HCT116 (cell line): ENCODE data around the gene AXDND1. TPM values are rescaled to one million over a fixed set of nuclear protein-coding genes. Genes with fewer than 3 reads are reported as not detected.

ENCODE experiments used
- ATAC-seq: fragments of 200-7000 bp; cut with Tn5 transposase; 2 replicates; pipeline ENCODE4 v1.9.1; 2020; ENCODE audit warnings: mild to moderate bottlenecking, moderate library complexity
- BruUV-seq: library from RNA; stranded (reverse); fragments of 400-500 nt; replicated peaks from 2 replicates; lab custom pipeline; 2021; lab: Mats Ljungman, UMichigan
- CTCF ChIA-PET: fragments of 300-600 bp; sonication (Branson Sonifier 250); formaldehyde crosslinking; loops from one replicate; lab custom pipeline; 2021; ENCODE audit warnings: antibody characterized with exemption; lab: Charles Lee
- POLR2A ChIA-PET: fragments of 300-600, 350-600 bp; sonication (Branson Sonifier 250); formaldehyde crosslinking; loops from one replicate; lab custom pipeline; 2021; ENCODE audit warnings: antibody characterized with exemption; lab: Charles Lee
- RAD21 ChIA-PET, 2 experiments: fragments of 300-600 bp; sonication (Branson Sonifier 250); formaldehyde crosslinking; loops; one replicate each; lab custom pipeline; 2023; ENCODE audit warnings: low total read pairs in 2 of 2; ENCODE audit not compliant: uncharacterized antibody in 2 of 2, unreplicated experiment in 2 of 2, low non-redundant PET in 1 of 2; lab: Charles Lee
- DNase-seq: peaks from one replicate; pipeline ENCODE4 v3.0.0-alpha.2; 2010; ENCODE audit warnings: low read depth, low spot score
- H2AFZ ChIP-seq: fragments of 200-600 bp; shearing (Covaris generic), sonication (generic); 2 replicates; pipeline ENCODE4 v1.6.1; 2017; ENCODE audit warnings: low read depth, mixed run types, mixed read lengths, antibody characterized with exemption, low read length; ENCODE audit not compliant: poor library complexity, severe bottlenecking
- H3K27ac ChIP-seq: 2 replicates; pipeline ENCODE4 v1.5.1; 2012; ENCODE audit warnings: low read depth, low read length
- H3K27me3 ChIP-seq: fragments of 200-600 bp; sonication (generic); 2 replicates; pipeline ENCODE4 v1.6.1; 2016; ENCODE audit warnings: mixed run types, low read length, mixed read lengths; ENCODE audit not compliant: insufficient read depth
- H3K36me3 ChIP-seq, 2 experiments: fragments of 200-500 bp in 1 of 2; fragments of 200-600 bp in 1 of 2; sonication (Bioruptor generic) in 1 of 2; sonication (generic) in 1 of 2; 2 replicates each; pipeline versions ENCODE4 v1.5.1 to v1.6.1; 2014 to 2016; ENCODE audit warnings: low read length in 2 of 2, inconsistent platforms in 1 of 2, mixed read lengths in 1 of 2, mixed run types in 1 of 2; ENCODE audit not compliant: insufficient read depth in 2 of 2, control insufficient read depth in 1 of 2
- H3K4me1 ChIP-seq, 2 experiments: fragments of 200-600 bp in 1 of 2; sonication (generic) in 1 of 2; 2 replicates each; pipeline versions ENCODE4 v1.5.1 to v1.6.1; 2012 to 2017; ENCODE audit warnings: low read length in 2 of 2, inconsistent platforms in 1 of 2, mild to moderate bottlenecking in 1 of 2, mixed read lengths in 1 of 2, mixed run types in 1 of 2, moderate library complexity in 1 of 2; ENCODE audit not compliant: insufficient read depth in 2 of 2, control insufficient read depth in 1 of 2
- H3K4me2 ChIP-seq: fragments of 200-600 bp; sonication (generic); 2 replicates; pipeline ENCODE4 v1.6.1; 2017; ENCODE audit warnings: mixed run types, low read length, mixed read lengths
- H3K4me3 ChIP-seq, 2 experiments: fragments of 200-600 bp in 1 of 2; sonication (generic) in 1 of 2; replicated peaks in 1 of 2; 2 replicates each; pipeline ENCODE4 v1.5.1; 2011 to 2016; ENCODE audit warnings: low read length in 2 of 2, control low read depth in 1 of 2, low read depth in 1 of 2, mild to moderate bottlenecking in 1 of 2, mixed read lengths in 1 of 2, mixed run types in 1 of 2
- H3K79me2 ChIP-seq: fragments of 200-600 bp; sonication (generic); 2 replicates; pipeline ENCODE4 v1.6.1; 2017; ENCODE audit warnings: mild to moderate bottlenecking, mixed run types, low read length, moderate library complexity, mixed read lengths; ENCODE audit not compliant: insufficient read depth
- H3K9ac ChIP-seq: fragments of 200-600 bp; sonication (generic); 2 replicates; pipeline ENCODE4 v1.6.1; 2016; ENCODE audit warnings: low read length, mixed read lengths
- H3K9me2 ChIP-seq: fragments of 200-600 bp; sonication (generic), shearing (Covaris generic); 2 replicates; pipeline ENCODE4 v1.6.1; 2017; ENCODE audit warnings: mixed run types, mild to moderate bottlenecking, moderate library complexity; ENCODE audit not compliant: insufficient read depth
- H3K9me3 ChIP-seq, 2 experiments: fragments of 200-500 bp in 1 of 2; fragments of 200-600 bp in 1 of 2; sonication (Bioruptor generic) in 1 of 2; sonication (generic) in 1 of 2; 2 replicates each; pipeline ENCODE4 v1.6.1; 2014 to 2017; ENCODE audit warnings: low read length in 2 of 2, mixed read lengths in 2 of 2, inconsistent platforms in 1 of 2, low read depth in 1 of 2, mild to moderate bottlenecking in 1 of 2, mixed run types in 1 of 2, moderate library complexity in 1 of 2; ENCODE audit not compliant: control insufficient read depth in 1 of 2, insufficient read depth in 1 of 2
- H4K20me1 ChIP-seq: fragments of 200-600 bp; sonication (generic), shearing (Covaris generic); 2 replicates; pipeline ENCODE4 v1.6.1; 2017; ENCODE audit warnings: mixed run types, mild to moderate bottlenecking, moderate library complexity; ENCODE audit not compliant: insufficient read depth
- CEBPB ChIP-seq: IDR thresholded peaks from 2 replicates; pipeline ENCODE4 v1.6.1; 2012; ENCODE audit warnings: low read depth
- EGR1 ChIP-seq: IDR thresholded peaks from 2 replicates; pipeline ENCODE4 v1.6.1; 2012; ENCODE audit warnings: low read depth
- EZH2 ChIP-seq: fragments of 200-600 bp; sonication (generic); IDR thresholded peaks from 2 replicates; pipeline ENCODE4 v1.6.1; 2017; ENCODE audit warnings: antibody characterized with exemption, mixed run types
- EZH2phosphoT487 ChIP-seq: fragments of 200-600 bp; IDR thresholded peaks from 2 replicates; pipeline ENCODE4 v1.6.1; 2018; ENCODE audit warnings: antibody characterized with exemption, borderline replicate concordance
- FOSL1 ChIP-seq: IDR thresholded peaks from 2 replicates; pipeline ENCODE4 v1.6.1; 2012; ENCODE audit warnings: low read depth
- JUND ChIP-seq: IDR thresholded peaks from 2 replicates; pipeline ENCODE4 v1.6.1; 2012
- RAD21 ChIP-seq: IDR thresholded peaks from 2 replicates; pipeline ENCODE4 v1.6.1; 2012; ENCODE audit warnings: low read depth, mild to moderate bottlenecking
- SIN3A ChIP-seq: IDR thresholded peaks from 2 replicates; pipeline ENCODE4 v1.6.1; 2012; ENCODE audit warnings: low read depth
- SP1 ChIP-seq: IDR thresholded peaks from 2 replicates; pipeline ENCODE4 v1.6.1; 2012; ENCODE audit warnings: low read depth
- SRF ChIP-seq: IDR thresholded peaks from 2 replicates; pipeline ENCODE4 v1.6.1; 2012; ENCODE audit warnings: low read depth
- ZFX ChIP-seq: fragments of 450-650 bp; IDR thresholded peaks from 2 replicates; pipeline ENCODE4 v1.6.1; 2017
- ZNF274 ChIP-seq: fragments of 200-500 bp; sonication (Bioruptor generic); IDR thresholded peaks from 2 replicates; pipeline ENCODE4 v1.6.1; 2014; ENCODE audit warnings: mild to moderate bottlenecking, low read depth, low read length, inconsistent platforms
- intact Hi-C: fragments of 100-400 bp; cut with micrococcal nuclease; formaldehyde crosslinking; loops from 2 replicates; pipeline ENCODE4 v1.10.0; 2022
- total RNA-seq: library from RNA; stranded (reverse); gene quantifications from one replicate; pipeline ENCODE4 v1.2.1, GENCODE V29; 2021; ENCODE audit not compliant: unreplicated experiment
- TF ChIP-seq, protein P1 (sequence below), 3 experiments: fragments of 200-600 bp in 1 of 3; sonication (generic) in 1 of 3; IDR thresholded peaks in 2 of 3; conservative IDR thresholded peaks in 1 of 3; 2 replicates each; pipeline ENCODE4 v1.5.1; 2012 to 2017; ENCODE audit warnings: low read depth in 2 of 3, low read length in 2 of 3, antibody characterized with exemption in 1 of 3, borderline replicate concordance in 1 of 3, control low read depth in 1 of 3, mild to moderate bottlenecking in 1 of 3, mixed read lengths in 1 of 3, mixed run types in 1 of 3, moderate library complexity in 1 of 3; ENCODE audit not compliant: insufficient read depth in 1 of 3
- TF ChIP-seq, protein P2 (sequence below): IDR thresholded peaks from 2 replicates; pipeline ENCODE4 v1.6.1; 2011; ENCODE audit warnings: mild to moderate bottlenecking, low read length, moderate library complexity; ENCODE audit not compliant: insufficient replicate concordance; ENCODE audit errors: extremely low read depth
- TF ChIP-seq, protein P3 (sequence below): IDR thresholded peaks from 2 replicates; pipeline ENCODE4 v1.6.1; 2012
- TF ChIP-seq, protein P4 (sequence below): IDR thresholded peaks from 2 replicates; pipeline ENCODE4 v1.6.1; 2012; ENCODE audit warnings: low read depth

The AXDND1 gene
- total RNA-seq, 1 experiment from 2014 or later, result 2.3 TPM

DNA sequence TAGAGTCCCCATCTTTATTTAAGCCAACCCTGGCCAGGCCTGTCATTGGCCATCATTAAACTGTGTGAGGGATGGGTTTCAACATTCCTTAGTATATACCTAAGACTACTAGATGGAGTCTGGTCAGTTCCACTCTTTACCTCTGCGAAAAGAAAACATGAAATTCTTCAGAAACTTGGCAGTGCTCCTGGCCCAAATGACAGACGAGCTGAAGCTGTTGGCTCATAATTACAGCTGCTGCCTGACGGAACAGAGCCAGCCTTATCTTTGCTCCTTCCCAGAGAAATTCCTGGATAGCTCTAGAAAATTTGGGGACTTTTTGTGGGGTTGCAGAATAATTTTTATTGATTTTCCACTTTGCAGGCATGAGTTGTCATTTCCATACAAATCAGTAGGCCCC lies 179.6 kb downstream of the AXDND1 start (continued):
- TF ChIP-seq, protein P1, sequence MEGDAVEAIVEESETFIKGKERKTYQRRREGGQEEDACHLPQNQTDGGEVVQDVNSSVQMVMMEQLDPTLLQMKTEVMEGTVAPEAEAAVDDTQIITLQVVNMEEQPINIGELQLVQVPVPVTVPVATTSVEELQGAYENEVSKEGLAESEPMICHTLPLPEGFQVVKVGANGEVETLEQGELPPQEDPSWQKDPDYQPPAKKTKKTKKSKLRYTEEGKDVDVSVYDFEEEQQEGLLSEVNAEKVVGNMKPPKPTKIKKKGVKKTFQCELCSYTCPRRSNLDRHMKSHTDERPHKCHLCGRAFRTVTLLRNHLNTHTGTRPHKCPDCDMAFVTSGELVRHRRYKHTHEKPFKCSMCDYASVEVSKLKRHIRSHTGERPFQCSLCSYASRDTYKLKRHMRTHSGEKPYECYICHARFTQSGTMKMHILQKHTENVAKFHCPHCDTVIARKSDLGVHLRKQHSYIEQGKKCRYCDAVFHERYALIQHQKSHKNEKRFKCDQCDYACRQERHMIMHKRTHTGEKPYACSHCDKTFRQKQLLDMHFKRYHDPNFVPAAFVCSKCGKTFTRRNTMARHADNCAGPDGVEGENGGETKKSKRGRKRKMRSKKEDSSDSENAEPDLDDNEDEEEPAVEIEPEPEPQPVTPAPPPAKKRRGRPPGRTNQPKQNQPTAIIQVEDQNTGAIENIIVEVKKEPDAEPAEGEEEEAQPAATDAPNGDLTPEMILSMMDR (IDR thresholded peaks at IDR 0.05 in 2 of 3, conservative IDR thresholded peaks at IDR 0.05 in 1 of 3; ENCODE audit: borderline replicate concordance in 1 of 3, insufficient read depth in 1 of 3, low read depth in 2 of 3, low read length in 2 of 3), result no peak

DNA sequence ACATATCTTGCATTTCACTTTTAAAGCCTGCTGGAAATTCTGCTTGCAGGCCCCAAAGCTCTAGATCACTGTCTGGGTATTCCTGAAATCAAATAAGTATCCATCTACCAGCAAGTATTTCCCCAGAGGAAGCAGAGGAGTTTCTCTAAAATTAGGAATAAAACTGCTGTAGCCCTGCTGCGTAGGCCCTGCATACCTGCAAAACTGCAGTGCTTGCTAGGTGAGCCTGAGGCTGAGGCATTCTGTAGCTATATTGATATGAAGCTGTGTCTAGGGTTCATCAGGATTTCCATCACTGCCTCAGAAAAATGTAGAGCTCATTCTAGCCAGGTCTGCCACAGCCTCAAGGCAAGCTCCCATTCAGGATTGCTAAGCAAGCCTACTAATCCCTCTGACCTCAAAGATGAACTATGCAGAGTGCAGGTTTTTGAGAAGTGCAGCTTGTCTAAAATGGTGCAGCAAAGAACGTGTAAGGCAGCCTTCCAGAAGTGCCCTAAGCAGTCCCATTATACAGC lies 181.3 kb downstream of the AXDND1 start:
- no peak overlapping the region for H3K4me2 ChIP-seq
- no peak overlapping the region for H3K9ac ChIP-seq
- no peaks in the 10 kb centered on the region for H3K9me2 ChIP-seq
- no peaks in the 10 kb centered on the region for H4K20me1 ChIP-seq
- intact Hi-C loops, result no loop called here
- RAD21 ChIA-PET, result no interaction called here
- H3K36me3 ChIP-seq, result no peaks in the 10 kb centered on the region
- no peak overlapping the region for H3K27ac ChIP-seq
- H3K27me3 ChIP-seq, result no peaks in the 10 kb centered on the region
- POLR2A ChIA-PET, result no interaction called here
- no peaks in the 10 kb centered on the region for H3K79me2 ChIP-seq
- peaks cover 0 to 12% of the 10 kb centered on the region in 2 experiments; a peak in 1 of 4 replicates for H3K4me1 ChIP-seq
- no TSS peak for BruUV-seq
- ATAC-seq (no peak), DNase-seq (no peak)
- H3K4me3 ChIP-seq, result no peak overlapping the region
- no peak overlapping the region for H2AFZ ChIP-seq
- CTCF ChIA-PET, result no interaction called here
- H3K9me3 ChIP-seq, result no peaks in the 10 kb centered on the region
- TF ChIP-seq, protein P2, sequence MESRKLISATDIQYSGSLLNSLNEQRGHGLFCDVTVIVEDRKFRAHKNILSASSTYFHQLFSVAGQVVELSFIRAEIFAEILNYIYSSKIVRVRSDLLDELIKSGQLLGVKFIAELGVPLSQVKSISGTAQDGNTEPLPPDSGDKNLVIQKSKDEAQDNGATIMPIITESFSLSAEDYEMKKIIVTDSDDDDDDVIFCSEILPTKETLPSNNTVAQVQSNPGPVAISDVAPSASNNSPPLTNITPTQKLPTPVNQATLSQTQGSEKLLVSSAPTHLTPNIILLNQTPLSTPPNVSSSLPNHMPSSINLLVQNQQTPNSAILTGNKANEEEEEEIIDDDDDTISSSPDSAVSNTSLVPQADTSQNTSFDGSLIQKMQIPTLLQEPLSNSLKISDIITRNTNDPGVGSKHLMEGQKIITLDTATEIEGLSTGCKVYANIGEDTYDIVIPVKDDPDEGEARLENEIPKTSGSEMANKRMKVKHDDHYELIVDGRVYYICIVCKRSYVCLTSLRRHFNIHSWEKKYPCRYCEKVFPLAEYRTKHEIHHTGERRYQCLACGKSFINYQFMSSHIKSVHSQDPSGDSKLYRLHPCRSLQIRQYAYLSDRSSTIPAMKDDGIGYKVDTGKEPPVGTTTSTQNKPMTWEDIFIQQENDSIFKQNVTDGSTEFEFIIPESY, result no peak
- TF ChIP-seq CEBPB, result no peak
- TF ChIP-seq, protein P3, sequence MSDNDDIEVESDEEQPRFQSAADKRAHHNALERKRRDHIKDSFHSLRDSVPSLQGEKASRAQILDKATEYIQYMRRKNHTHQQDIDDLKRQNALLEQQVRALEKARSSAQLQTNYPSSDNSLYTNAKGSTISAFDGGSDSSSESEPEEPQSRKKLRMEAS, result no peak
- no peak for TF ChIP-seq SP1
- no peak for TF ChIP-seq FOSL1
- no peak for TF ChIP-seq SIN3A
- no peak for TF ChIP-seq ZFX
- TF ChIP-seq, protein P1 (IDR thresholded peaks at IDR 0.05 in 2 of 3, conservative IDR thresholded peaks at IDR 0.05 in 1 of 3; ENCODE audit: borderline replicate concordance in 1 of 3, insufficient read depth in 1 of 3, low read depth in 2 of 3, low read length in 2 of 3), result no peak
- no peak for TF ChIP-seq SRF
- no peak for TF ChIP-seq EGR1
- TF ChIP-seq EZH2phosphoT487, result no peak
- TF ChIP-seq, protein P4, sequence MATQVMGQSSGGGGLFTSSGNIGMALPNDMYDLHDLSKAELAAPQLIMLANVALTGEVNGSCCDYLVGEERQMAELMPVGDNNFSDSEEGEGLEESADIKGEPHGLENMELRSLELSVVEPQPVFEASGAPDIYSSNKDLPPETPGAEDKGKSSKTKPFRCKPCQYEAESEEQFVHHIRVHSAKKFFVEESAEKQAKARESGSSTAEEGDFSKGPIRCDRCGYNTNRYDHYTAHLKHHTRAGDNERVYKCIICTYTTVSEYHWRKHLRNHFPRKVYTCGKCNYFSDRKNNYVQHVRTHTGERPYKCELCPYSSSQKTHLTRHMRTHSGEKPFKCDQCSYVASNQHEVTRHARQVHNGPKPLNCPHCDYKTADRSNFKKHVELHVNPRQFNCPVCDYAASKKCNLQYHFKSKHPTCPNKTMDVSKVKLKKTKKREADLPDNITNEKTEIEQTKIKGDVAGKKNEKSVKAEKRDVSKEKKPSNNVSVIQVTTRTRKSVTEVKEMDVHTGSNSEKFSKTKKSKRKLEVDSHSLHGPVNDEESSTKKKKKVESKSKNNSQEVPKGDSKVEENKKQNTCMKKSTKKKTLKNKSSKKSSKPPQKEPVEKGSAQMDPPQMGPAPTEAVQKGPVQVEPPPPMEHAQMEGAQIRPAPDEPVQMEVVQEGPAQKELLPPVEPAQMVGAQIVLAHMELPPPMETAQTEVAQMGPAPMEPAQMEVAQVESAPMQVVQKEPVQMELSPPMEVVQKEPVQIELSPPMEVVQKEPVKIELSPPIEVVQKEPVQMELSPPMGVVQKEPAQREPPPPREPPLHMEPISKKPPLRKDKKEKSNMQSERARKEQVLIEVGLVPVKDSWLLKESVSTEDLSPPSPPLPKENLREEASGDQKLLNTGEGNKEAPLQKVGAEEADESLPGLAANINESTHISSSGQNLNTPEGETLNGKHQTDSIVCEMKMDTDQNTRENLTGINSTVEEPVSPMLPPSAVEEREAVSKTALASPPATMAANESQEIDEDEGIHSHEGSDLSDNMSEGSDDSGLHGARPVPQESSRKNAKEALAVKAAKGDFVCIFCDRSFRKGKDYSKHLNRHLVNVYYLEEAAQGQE, result no peak
- TF ChIP-seq JUND, result no peak
- no peak for TF ChIP-seq EZH2
- no peak for TF ChIP-seq ZNF274
- no peak for TF ChIP-seq RAD21
